HCT116 (cell line): ENCODE results near the gene CDX1. TPM values are rescaled to one million over a fixed set of nuclear protein-coding genes. Genes with fewer than 3 reads are reported as not detected.

Experiments used
- ATAC-seq: fragments of 200-7000 bp; cut with Tn5 transposase; 2 replicates; pipeline ENCODE4 v1.9.1; 2020; ENCODE audit warnings: mild to moderate bottlenecking, moderate library complexity
- BruUV-seq: library from RNA; stranded (reverse); fragments of 400-500 nt; replicated peaks from 2 replicates; lab custom pipeline; 2021; lab: Mats Ljungman, UMichigan
- CTCF ChIA-PET: fragments of 300-600 bp; sonication (Branson Sonifier 250); formaldehyde crosslinking; loops from one replicate; lab custom pipeline; 2021; ENCODE audit warnings: antibody characterized with exemption; lab: Charles Lee
- POLR2A ChIA-PET: fragments of 300-600, 350-600 bp; sonication (Branson Sonifier 250); formaldehyde crosslinking; loops from one replicate; lab custom pipeline; 2021; ENCODE audit warnings: antibody characterized with exemption; lab: Charles Lee
- RAD21 ChIA-PET, 2 experiments: fragments of 300-600 bp; sonication (Branson Sonifier 250); formaldehyde crosslinking; loops; one replicate each; lab custom pipeline; 2023; ENCODE audit warnings: low total read pairs in 2 of 2; ENCODE audit not compliant: uncharacterized antibody in 2 of 2, unreplicated experiment in 2 of 2, low non-redundant PET in 1 of 2; lab: Charles Lee
- DNase-seq: peaks from one replicate; pipeline ENCODE4 v3.0.0-alpha.2; 2010; ENCODE audit warnings: low read depth, low spot score
- H2AFZ ChIP-seq: fragments of 200-600 bp; shearing (Covaris generic), sonication (generic); 2 replicates; pipeline ENCODE4 v1.6.1; 2017; ENCODE audit warnings: low read depth, mixed run types, mixed read lengths, antibody characterized with exemption, low read length; ENCODE audit not compliant: poor library complexity, severe bottlenecking
- H3K27ac ChIP-seq: 2 replicates; pipeline ENCODE4 v1.5.1; 2012; ENCODE audit warnings: low read depth, low read length
- H3K27me3 ChIP-seq: fragments of 200-600 bp; sonication (generic); 2 replicates; pipeline ENCODE4 v1.6.1; 2016; ENCODE audit warnings: mixed run types, low read length, mixed read lengths; ENCODE audit not compliant: insufficient read depth
- H3K36me3 ChIP-seq, 2 experiments: fragments of 200-500 bp in 1 of 2; fragments of 200-600 bp in 1 of 2; sonication (Bioruptor generic) in 1 of 2; sonication (generic) in 1 of 2; 2 replicates each; pipeline versions ENCODE4 v1.5.1 to v1.6.1; 2014 to 2016; ENCODE audit warnings: low read length in 2 of 2, inconsistent platforms in 1 of 2, mixed read lengths in 1 of 2, mixed run types in 1 of 2; ENCODE audit not compliant: insufficient read depth in 2 of 2, control insufficient read depth in 1 of 2
- H3K4me1 ChIP-seq, 2 experiments: fragments of 200-600 bp in 1 of 2; sonication (generic) in 1 of 2; 2 replicates each; pipeline versions ENCODE4 v1.5.1 to v1.6.1; 2012 to 2017; ENCODE audit warnings: low read length in 2 of 2, inconsistent platforms in 1 of 2, mild to moderate bottlenecking in 1 of 2, mixed read lengths in 1 of 2, mixed run types in 1 of 2, moderate library complexity in 1 of 2; ENCODE audit not compliant: insufficient read depth in 2 of 2, control insufficient read depth in 1 of 2
- H3K4me2 ChIP-seq: fragments of 200-600 bp; sonication (generic); 2 replicates; pipeline ENCODE4 v1.6.1; 2017; ENCODE audit warnings: mixed run types, low read length, mixed read lengths
- H3K4me3 ChIP-seq, 2 experiments: fragments of 200-600 bp in 1 of 2; sonication (generic) in 1 of 2; replicated peaks in 1 of 2; 2 replicates each; pipeline ENCODE4 v1.5.1; 2011 to 2016; ENCODE audit warnings: low read length in 2 of 2, control low read depth in 1 of 2, low read depth in 1 of 2, mild to moderate bottlenecking in 1 of 2, mixed read lengths in 1 of 2, mixed run types in 1 of 2
- H3K79me2 ChIP-seq: fragments of 200-600 bp; sonication (generic); 2 replicates; pipeline ENCODE4 v1.6.1; 2017; ENCODE audit warnings: mild to moderate bottlenecking, mixed run types, low read length, moderate library complexity, mixed read lengths; ENCODE audit not compliant: insufficient read depth
- H3K9ac ChIP-seq: fragments of 200-600 bp; sonication (generic); 2 replicates; pipeline ENCODE4 v1.6.1; 2016; ENCODE audit warnings: low read length, mixed read lengths
- H3K9me2 ChIP-seq: fragments of 200-600 bp; sonication (generic), shearing (Covaris generic); 2 replicates; pipeline ENCODE4 v1.6.1; 2017; ENCODE audit warnings: mixed run types, mild to moderate bottlenecking, moderate library complexity; ENCODE audit not compliant: insufficient read depth
- H3K9me3 ChIP-seq, 2 experiments: fragments of 200-500 bp in 1 of 2; fragments of 200-600 bp in 1 of 2; sonication (Bioruptor generic) in 1 of 2; sonication (generic) in 1 of 2; 2 replicates each; pipeline ENCODE4 v1.6.1; 2014 to 2017; ENCODE audit warnings: low read length in 2 of 2, mixed read lengths in 2 of 2, inconsistent platforms in 1 of 2, low read depth in 1 of 2, mild to moderate bottlenecking in 1 of 2, mixed run types in 1 of 2, moderate library complexity in 1 of 2; ENCODE audit not compliant: control insufficient read depth in 1 of 2, insufficient read depth in 1 of 2
- H4K20me1 ChIP-seq: fragments of 200-600 bp; sonication (generic), shearing (Covaris generic); 2 replicates; pipeline ENCODE4 v1.6.1; 2017; ENCODE audit warnings: mixed run types, mild to moderate bottlenecking, moderate library complexity; ENCODE audit not compliant: insufficient read depth
- CEBPB ChIP-seq: IDR thresholded peaks from 2 replicates; pipeline ENCODE4 v1.6.1; 2012; ENCODE audit warnings: low read depth
- EZH2 ChIP-seq: fragments of 200-600 bp; sonication (generic); IDR thresholded peaks from 2 replicates; pipeline ENCODE4 v1.6.1; 2017; ENCODE audit warnings: antibody characterized with exemption, mixed run types
- FOSL1 ChIP-seq: IDR thresholded peaks from 2 replicates; pipeline ENCODE4 v1.6.1; 2012; ENCODE audit warnings: low read depth
- POLR2AphosphoS5 ChIP-seq: IDR thresholded peaks from 2 replicates; pipeline ENCODE4 v1.6.1; 2011; ENCODE audit warnings: mild to moderate bottlenecking, low read depth, low read length, moderate library complexity
- RAD21 ChIP-seq: IDR thresholded peaks from 2 replicates; pipeline ENCODE4 v1.6.1; 2012; ENCODE audit warnings: low read depth, mild to moderate bottlenecking
- REST ChIP-seq: IDR thresholded peaks from 2 replicates; pipeline ENCODE4 v1.6.1; 2012; ENCODE audit warnings: low read depth
- SRF ChIP-seq: IDR thresholded peaks from 2 replicates; pipeline ENCODE4 v1.6.1; 2012; ENCODE audit warnings: low read depth
- ZNF274 ChIP-seq: fragments of 200-500 bp; sonication (Bioruptor generic); IDR thresholded peaks from 2 replicates; pipeline ENCODE4 v1.6.1; 2014; ENCODE audit warnings: mild to moderate bottlenecking, low read depth, low read length, inconsistent platforms
- intact Hi-C: fragments of 100-400 bp; cut with micrococcal nuclease; formaldehyde crosslinking; loops from 2 replicates; pipeline ENCODE4 v1.10.0; 2022
- total RNA-seq: library from RNA; stranded (reverse); gene quantifications from one replicate; pipeline ENCODE4 v1.2.1, GENCODE V29; 2021; ENCODE audit not compliant: unreplicated experiment
- TF ChIP-seq, protein P1 (sequence below), 3 experiments: fragments of 200-600 bp in 1 of 3; sonication (generic) in 1 of 3; IDR thresholded peaks in 2 of 3; conservative IDR thresholded peaks in 1 of 3; 2 replicates each; pipeline ENCODE4 v1.5.1; 2012 to 2017; ENCODE audit warnings: low read depth in 2 of 3, low read length in 2 of 3, antibody characterized with exemption in 1 of 3, borderline replicate concordance in 1 of 3, control low read depth in 1 of 3, mild to moderate bottlenecking in 1 of 3, mixed read lengths in 1 of 3, mixed run types in 1 of 3, moderate library complexity in 1 of 3; ENCODE audit not compliant: insufficient read depth in 1 of 3

CDX1 gene
- total RNA-seq, 1 experiment from 2014 or later: not detected

- TF ChIP-seq, protein P1, sequence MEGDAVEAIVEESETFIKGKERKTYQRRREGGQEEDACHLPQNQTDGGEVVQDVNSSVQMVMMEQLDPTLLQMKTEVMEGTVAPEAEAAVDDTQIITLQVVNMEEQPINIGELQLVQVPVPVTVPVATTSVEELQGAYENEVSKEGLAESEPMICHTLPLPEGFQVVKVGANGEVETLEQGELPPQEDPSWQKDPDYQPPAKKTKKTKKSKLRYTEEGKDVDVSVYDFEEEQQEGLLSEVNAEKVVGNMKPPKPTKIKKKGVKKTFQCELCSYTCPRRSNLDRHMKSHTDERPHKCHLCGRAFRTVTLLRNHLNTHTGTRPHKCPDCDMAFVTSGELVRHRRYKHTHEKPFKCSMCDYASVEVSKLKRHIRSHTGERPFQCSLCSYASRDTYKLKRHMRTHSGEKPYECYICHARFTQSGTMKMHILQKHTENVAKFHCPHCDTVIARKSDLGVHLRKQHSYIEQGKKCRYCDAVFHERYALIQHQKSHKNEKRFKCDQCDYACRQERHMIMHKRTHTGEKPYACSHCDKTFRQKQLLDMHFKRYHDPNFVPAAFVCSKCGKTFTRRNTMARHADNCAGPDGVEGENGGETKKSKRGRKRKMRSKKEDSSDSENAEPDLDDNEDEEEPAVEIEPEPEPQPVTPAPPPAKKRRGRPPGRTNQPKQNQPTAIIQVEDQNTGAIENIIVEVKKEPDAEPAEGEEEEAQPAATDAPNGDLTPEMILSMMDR (IDR thresholded peaks at IDR 0.05 in 2 of 3, conservative IDR thresholded peaks at IDR 0.05 in 1 of 3; ENCODE audit: borderline replicate concordance in 1 of 3, insufficient read depth in 1 of 3, low read depth in 2 of 3, low read length in 2 of 3): no peak
- TF ChIP-seq RAD21: no peak
- no peak for TF ChIP-seq FOSL1
- TF ChIP-seq CEBPB: no peak
- no peak for TF ChIP-seq ZNF274
- TF ChIP-seq REST: no peak
These were observed 25.9 kb downstream of the CDX1 start (continued) for GRCh38 chr5:150192462-150192861.

DNA sequence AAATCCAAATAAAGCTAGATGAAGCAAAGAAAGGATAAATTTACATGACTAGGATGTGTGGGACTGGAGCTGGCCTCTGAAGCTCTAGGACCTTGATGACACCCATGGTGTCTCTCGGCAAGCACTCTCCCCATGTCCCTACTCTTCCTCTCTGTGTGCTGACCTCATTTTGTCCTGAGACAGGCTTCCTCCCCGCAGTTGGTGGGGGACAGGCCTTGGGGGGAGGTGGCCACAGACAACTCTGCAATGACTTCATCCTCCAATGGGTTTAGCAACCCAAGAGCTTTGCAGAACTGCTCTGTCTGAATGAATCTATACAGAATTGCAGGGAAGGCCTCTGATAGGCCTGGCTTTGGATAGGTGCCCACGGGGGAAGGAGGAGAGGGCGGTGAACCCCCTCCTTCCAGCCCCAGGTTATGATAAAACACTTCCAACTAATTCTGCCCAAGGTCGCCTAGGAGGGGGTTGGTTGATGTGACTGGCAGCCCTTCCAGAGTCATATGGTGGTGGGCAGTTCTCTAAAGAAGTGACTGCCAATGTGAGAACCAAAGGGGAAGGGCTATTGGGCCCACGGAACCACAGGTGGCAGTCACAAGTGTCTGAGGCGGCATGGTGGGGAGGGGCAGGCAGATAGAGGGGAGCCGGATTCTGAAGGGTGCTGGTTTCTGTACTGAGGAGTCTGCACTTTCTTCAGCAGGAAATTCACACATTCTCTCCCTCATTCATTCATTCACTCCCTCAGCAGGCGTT is 29.3 kb downstream of the CDX1 start:
- BruUV-seq: no TSS peak
- intact Hi-C loops: no loop called here
- H3K4me3 ChIP-seq: no peak overlapping the region
- H3K79me2 ChIP-seq: no peaks in the 10 kb centered on the region
- RAD21 ChIA-PET: no interaction called here
- H3K27ac ChIP-seq: no peak overlapping the region
- no peaks in the 10 kb centered on the region for H3K4me1 ChIP-seq
- H3K27me3 ChIP-seq: peaks cover 2% of the 10 kb centered on the region; the same call in 1 of the 2 replicates
- POLR2A ChIA-PET: no interaction called here
- ATAC-seq: no peak
- TF ChIP-seq CEBPB (no peak), RAD21 (no peak), POLR2AphosphoS5 (no peak), SRF (no peak), EZH2 (no peak)
- TF ChIP-seq, all 23 proteins: peak for 0
- no peaks in the 10 kb centered on the region for H3K9me2 ChIP-seq
- no peak overlapping the region for H3K9ac ChIP-seq
- H2AFZ ChIP-seq: no peak overlapping the region
- no peaks in the 10 kb centered on the region for H4K20me1 ChIP-seq
- no peak overlapping the region for H3K4me2 ChIP-seq
- no peaks in the 10 kb centered on the region for H3K36me3 ChIP-seq
- DNase-seq: no peak
- CTCF ChIA-PET: no interaction called here
- H3K9me3 ChIP-seq: no peaks in the 10 kb centered on the region
